SK-N-MC (cell line): ENCODE data around the gene DAAM2.

Source experiments
- DNase-seq: peaks from one replicate; pipeline ENCODE4 v3.0.0-alpha.2; 2011; ENCODE audit warnings: low read depth, low spot score
- H3K27ac ChIP-seq: fragments of 200-600 bp; sonication (generic); 2 replicates; pipeline ENCODE4 v1.5.1; 2016; ENCODE audit warnings: mixed run types
- H3K36me3 ChIP-seq: fragments of 200-600 bp; sonication (generic); 2 replicates; pipeline ENCODE4 v1.6.1; 2017; ENCODE audit warnings: antibody characterized with exemption, low read length, mixed read lengths; ENCODE audit not compliant: insufficient read depth
- H3K4me3 ChIP-seq: fragments of 200-600 bp; sonication (generic); 2 replicates; pipeline ENCODE4 v1.5.1; 2016
- H3K9ac ChIP-seq: fragments of 200-600 bp; sonication (generic); 2 replicates; pipeline ENCODE4 v1.8.0; 2017; ENCODE audit warnings: mixed run types, mixed read lengths; ENCODE audit not compliant: insufficient read length
- H3K9me3 ChIP-seq: fragments of 200-600 bp; sonication (generic); 2 replicates; pipeline ENCODE4 v1.6.1; 2017; ENCODE audit warnings: low read depth, mild to moderate bottlenecking, antibody characterized with exemption, low read length, moderate library complexity, mixed read lengths
- EZH2 ChIP-seq: fragments of 200-600 bp; sonication (generic); IDR thresholded peaks from one replicate; pipeline ENCODE4 v1.6.1; 2017; ENCODE audit warnings: antibody characterized with exemption
- FOXP2 ChIP-seq: optimal IDR thresholded peaks from 2 replicates; pipeline ENCODE3; 2011; ENCODE audit warnings: mild to moderate bottlenecking, moderate library complexity; ENCODE audit not compliant: insufficient read depth; ENCODE audit errors: extremely low read length, control extremely low read depth
- POLR2AphosphoS5 ChIP-seq: IDR thresholded peaks from 2 replicates; pipeline ENCODE4 v1.6.1; 2012; ENCODE audit warnings: mild to moderate bottlenecking, low read depth, low read length, borderline replicate concordance

DAAM2 gene

GRCh38 chr6:39911513-39912125 lies 119.4 kb downstream of the DAAM2 start:
- Histone ChIP-seq H3K4me3 (no peak overlapping the region), H3K9me3 (no peaks in the 10 kb centered on the region), H3K27ac (no peak overlapping the region), H3K9ac (no peak overlapping the region), H3K36me3 (no peaks in the 10 kb centered on the region)
- TF ChIP-seq POLR2AphosphoS5 (no peak), EZH2 (no peak), FOXP2 (no peak)
- DNase-seq: no peak

DNA sequence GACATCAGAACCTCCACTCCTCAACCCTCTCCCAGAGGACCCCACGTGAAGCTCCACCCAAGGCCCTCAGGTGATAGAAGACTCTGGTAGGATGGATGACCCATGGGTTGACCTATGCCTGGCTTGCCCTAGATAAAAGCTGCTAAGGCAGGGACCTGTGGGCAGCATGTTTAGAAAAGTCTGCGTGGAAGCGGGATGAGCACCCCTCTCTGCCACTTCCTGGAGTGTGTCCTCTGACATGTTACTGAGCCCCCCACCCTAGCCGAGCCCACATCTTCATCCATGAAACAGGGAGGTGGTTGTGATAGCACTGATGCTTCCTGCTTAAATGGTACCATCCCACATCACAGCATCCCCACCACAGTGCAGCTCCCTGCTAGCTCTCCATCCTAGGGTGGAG lies 120.3 kb downstream of the DAAM2 start:
- TF ChIP-seq POLR2AphosphoS5: no peak
- TF ChIP-seq FOXP2: no peak
- no peak for TF ChIP-seq EZH2
- Histone ChIP-seq H3K9ac (no peak overlapping the region), H3K36me3 (no peaks in the 10 kb centered on the region), H3K9me3 (no peaks in the 10 kb centered on the region), H3K27ac (no peak overlapping the region), H3K4me3 (no peak overlapping the region)
- DNase-seq: no peak

DNA sequence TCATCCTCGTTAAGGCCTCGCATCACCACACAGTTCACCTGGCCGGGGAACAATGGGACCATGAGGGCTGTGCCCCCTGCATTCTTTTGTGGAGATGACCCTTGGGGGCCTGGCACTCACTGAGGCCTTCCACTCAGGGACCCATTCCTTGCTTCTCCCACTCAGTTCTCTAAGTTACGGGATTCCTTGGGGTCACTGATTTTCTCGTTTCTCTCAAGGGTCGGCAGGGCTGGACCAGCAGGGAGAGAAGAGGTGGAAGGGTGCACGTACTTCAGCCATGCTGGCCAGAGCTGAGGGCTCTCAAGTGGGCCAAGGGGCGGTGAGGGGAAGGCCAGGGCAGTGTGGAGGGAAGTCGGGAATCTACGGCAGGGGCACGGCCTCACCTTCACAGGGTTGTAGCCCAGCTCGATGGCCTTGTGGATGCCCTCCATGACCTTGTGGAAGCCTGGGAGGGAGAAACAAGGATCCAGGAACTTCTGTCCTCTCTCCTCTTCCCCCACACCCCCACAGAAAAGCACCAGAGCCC lies 121.3 kb downstream of the DAAM2 start:
- Histone ChIP-seq H3K9ac (no peak overlapping the region), H3K27ac (no peak overlapping the region), H3K9me3 (no peaks in the 10 kb centered on the region), H3K4me3 (no peak overlapping the region), H3K36me3 (no peaks in the 10 kb centered on the region)
- no peak for DNase-seq
- no peak for TF ChIP-seq POLR2AphosphoS5
- TF ChIP-seq FOXP2: no peak
- no peak for TF ChIP-seq EZH2

GRCh38 chr6:39914239-39914638 lies 122.1 kb downstream of the DAAM2 start:
- TF ChIP-seq EZH2: no peak
- no peak for TF ChIP-seq POLR2AphosphoS5
- no peak for TF ChIP-seq FOXP2
- no peak overlapping the region for H3K27ac ChIP-seq
- no peak overlapping the region for H3K9ac ChIP-seq
- no peak overlapping the region for H3K4me3 ChIP-seq
- no peak for DNase-seq
- H3K36me3 ChIP-seq: no peaks in the 10 kb centered on the region
- no peaks in the 10 kb centered on the region for H3K9me3 ChIP-seq

DNA sequence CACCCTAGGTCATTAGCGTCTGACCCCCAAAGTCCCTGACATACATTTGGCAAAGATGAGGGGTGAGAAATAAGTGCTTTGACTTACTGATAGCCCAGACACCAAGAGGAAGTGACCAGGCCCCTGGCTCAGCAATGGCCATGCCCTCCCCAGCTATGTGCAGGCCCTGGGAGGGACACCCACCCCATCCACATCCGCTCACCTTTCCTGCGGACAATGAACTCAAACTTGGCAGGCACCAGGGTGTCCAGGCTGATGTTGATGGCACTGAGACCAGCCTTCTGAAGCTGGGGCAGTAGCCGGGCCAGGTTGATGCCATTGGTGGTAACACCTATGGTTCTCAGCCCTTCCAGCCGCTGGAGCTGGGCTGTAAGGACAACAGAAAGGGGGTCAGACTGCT lies 123.7 kb downstream of the DAAM2 start:
- no peak for TF ChIP-seq FOXP2
- no peak for TF ChIP-seq POLR2AphosphoS5
- no peak for TF ChIP-seq EZH2
- Histone ChIP-seq H3K27ac (no peak overlapping the region), H3K9ac (no peak overlapping the region), H3K4me3 (no peak overlapping the region), H3K9me3 (no peaks in the 10 kb centered on the region), H3K36me3 (no peaks in the 10 kb centered on the region)
- no peak for DNase-seq

DNA sequence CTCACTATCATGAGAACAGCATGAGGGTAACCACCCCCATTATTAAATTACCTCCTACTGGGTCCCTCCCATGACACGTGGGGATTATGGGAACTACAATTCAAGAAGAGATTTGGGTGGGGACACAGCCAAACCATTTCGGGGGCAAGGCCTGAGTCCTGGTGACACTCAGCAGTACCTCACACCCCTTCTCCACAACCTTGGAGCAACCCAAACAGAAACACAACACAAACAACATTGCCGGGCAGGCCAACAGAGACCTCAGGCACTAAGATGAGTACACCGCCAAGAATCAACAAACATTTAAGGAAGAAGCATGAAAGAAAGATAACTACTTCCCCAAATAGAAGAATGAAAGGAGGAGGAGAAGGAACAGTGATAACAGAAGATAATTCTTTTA lies 125.2 kb downstream of the DAAM2 start:
- DNase-seq: no peak
- no peak overlapping the region for H3K9ac ChIP-seq
- TF ChIP-seq FOXP2 (no peak), EZH2 (no peak), POLR2AphosphoS5 (no peak)
- no peak overlapping the region for H3K4me3 ChIP-seq
- H3K9me3 ChIP-seq: no peaks in the 10 kb centered on the region
- no peak overlapping the region for H3K27ac ChIP-seq
- no peaks in the 10 kb centered on the region for H3K36me3 ChIP-seq

DNA sequence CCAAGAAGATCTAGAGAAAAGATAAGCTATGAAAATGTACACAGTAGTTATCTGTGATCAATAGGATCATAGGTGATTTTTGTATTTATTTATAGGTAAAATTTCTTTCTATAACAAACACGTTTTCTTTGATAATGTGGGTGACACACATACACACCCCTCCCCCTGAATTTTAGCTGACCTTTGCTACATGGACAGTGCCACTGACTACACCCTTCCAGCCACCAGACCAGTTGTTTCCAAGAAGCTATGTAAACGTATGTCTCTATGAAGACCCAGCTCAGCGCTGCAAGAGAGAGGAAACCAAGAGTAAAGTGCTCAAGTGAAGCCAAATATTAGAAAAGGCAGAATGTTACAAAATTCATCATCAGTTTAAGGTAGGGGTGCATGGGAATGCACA lies 125.8 kb downstream of the DAAM2 start:
- no peak overlapping the region for H3K9ac ChIP-seq
- H3K9me3 ChIP-seq: no peaks in the 10 kb centered on the region
- no peak overlapping the region for H3K4me3 ChIP-seq
- no peak for DNase-seq
- H3K36me3 ChIP-seq: no peaks in the 10 kb centered on the region
- H3K27ac ChIP-seq: no peak overlapping the region
- TF ChIP-seq FOXP2 (no peak), EZH2 (no peak), POLR2AphosphoS5 (no peak)

DNA sequence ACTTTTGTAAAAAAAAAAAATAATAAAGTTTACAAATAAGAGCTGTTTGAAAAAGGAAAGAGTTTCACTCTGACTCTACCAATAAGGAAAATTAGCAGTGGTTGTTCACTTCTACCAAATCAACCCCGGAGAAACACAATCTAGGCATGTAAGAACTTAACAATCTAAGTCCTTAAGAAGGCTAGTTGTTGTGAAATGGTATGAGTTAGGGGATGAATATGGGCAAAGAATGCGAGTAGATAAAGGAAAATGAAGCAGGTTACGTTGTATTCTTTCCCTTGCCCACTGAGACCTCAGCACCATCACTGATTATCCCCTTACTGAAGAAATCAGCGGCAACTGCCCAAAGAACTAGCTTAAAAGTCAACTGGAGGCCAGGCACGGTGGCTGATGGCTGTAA lies 126.7 kb downstream of the DAAM2 start:
- H3K27ac ChIP-seq: no peak overlapping the region
- H3K9ac ChIP-seq: no peak overlapping the region
- H3K4me3 ChIP-seq: no peak overlapping the region
- H3K36me3 ChIP-seq: no peaks in the 10 kb centered on the region
- TF ChIP-seq EZH2: no peak
- no peak for TF ChIP-seq POLR2AphosphoS5
- no peak for TF ChIP-seq FOXP2
- H3K9me3 ChIP-seq: no peaks in the 10 kb centered on the region
- no peak for DNase-seq

DNA sequence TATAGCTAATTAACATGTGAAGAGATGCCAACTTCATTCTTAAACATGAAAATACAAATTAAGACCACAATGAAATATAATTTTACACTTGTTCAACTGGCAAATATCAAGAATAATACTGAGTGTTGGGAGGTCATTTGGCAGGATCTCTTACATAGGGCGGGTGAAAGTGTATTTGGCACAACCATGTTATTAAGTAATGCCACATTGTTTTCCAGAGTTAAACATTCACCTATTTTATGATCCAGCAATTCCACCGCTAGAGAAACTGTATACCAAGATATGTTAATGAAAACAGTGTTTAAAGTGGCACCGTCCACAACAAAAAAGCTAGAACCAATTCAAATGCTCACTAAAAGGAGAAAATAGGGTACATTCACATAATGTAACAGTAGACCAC lies 128.0 kb downstream of the DAAM2 start:
- Histone ChIP-seq H3K4me3 (no peak overlapping the region), H3K36me3 (no peaks in the 10 kb centered on the region; the same call in 1 of the 2 replicates), H3K9ac (no peak overlapping the region), H3K9me3 (no peaks in the 10 kb centered on the region), H3K27ac (no peak overlapping the region)
- TF ChIP-seq FOXP2 (no peak), POLR2AphosphoS5 (no peak), EZH2 (no peak)
- no peak for DNase-seq
